ENCODE measurements around the gene SMAD1.

The SMAD1 gene

GRCh38 chr4:145481164-145481941, at the start of gene SMAD1:
Gene SMAD1, plus strand, starts transcription at chr4:145481853. Its CDS starts 32,761 bp downstream, at chr4:145514614.
- DNase-seq = peak; percentile 75

- DNase-seq = no peak
Observed at GRCh38 chr4:145433684-145434083, 48.0 kb upstream of the SMAD1 start.

- DNase-seq = no peak
Observed at GRCh38 chr4:145435646-145436045, 46.0 kb upstream of the SMAD1 start.

- DNase-seq = no peak
Observed at GRCh38 chr4:145436114-145436513, 45.5 kb upstream of the SMAD1 start.

- no peak for DNase-seq
Observed at GRCh38 chr4:145436796-145437195, 44.9 kb upstream of the SMAD1 start.

- DNase-seq = no peak
Observed at GRCh38 chr4:145437466-145437865, 44.2 kb upstream of the SMAD1 start.

- DNase-seq = no peak
Observed at GRCh38 chr4:145438298-145438697, 43.4 kb upstream of the SMAD1 start.

- DNase-seq = no peak
Observed at GRCh38 chr4:145440292-145441007, 41.2 kb upstream of the SMAD1 start.

- no peak for DNase-seq
Observed at GRCh38 chr4:145446184-145446583, 35.5 kb upstream of the SMAD1 start.

- DNase-seq = no peak
Observed at GRCh38 chr4:145451895-145452294, 29.8 kb upstream of the SMAD1 start.

- no peak for DNase-seq
Observed at GRCh38 chr4:145452447-145453162, 29.0 kb upstream of the SMAD1 start.

GRCh38 chr4:145453163-145453520, 28.5 kb upstream of the SMAD1 start:
- no peak for DNase-seq

GRCh38 chr4:145473203-145473602, 8.4 kb upstream of the SMAD1 start:
- DNase-seq = no peak

GRCh38 chr4:145480257-145480656, 1.4 kb upstream of the SMAD1 start:
- DNase-seq = peak; percentile 83

GRCh38 chr4:145481942-145482208, 222 bp downstream of the SMAD1 start:
- DNase-seq = no peak

- peak; percentile 71 for DNase-seq
Observed at GRCh38 chr4:145482209-145483037, 770 bp downstream of the SMAD1 start.

GRCh38 chr4:145483514-145483913, 1.9 kb downstream of the SMAD1 start:
- no peak for DNase-seq

GRCh38 chr4:145484225-145484846, 2.7 kb downstream of the SMAD1 start:
- DNase-seq = no peak

GRCh38 chr4:145485120-145485519, 3.5 kb downstream of the SMAD1 start:
- no peak for DNase-seq

- DNase-seq = no peak
Observed at GRCh38 chr4:145486603-145487002, 5.0 kb downstream of the SMAD1 start.

- peak; percentile 87 for DNase-seq
Observed at GRCh38 chr4:145487631-145488030, 6.0 kb downstream of the SMAD1 start.

GRCh38 chr4:145488310-145488709, 6.7 kb downstream of the SMAD1 start:
- no peak for DNase-seq

- DNase-seq = no peak
Observed at GRCh38 chr4:145489556-145489955, 7.9 kb downstream of the SMAD1 start.
